AG09319 (cell line): ENCODE results near the gene NADSYN1.

Source experiments
- DNase-seq: peaks from one replicate; pipeline ENCODE4 v3.0.0-alpha.2; 2010; ENCODE audit warnings: low read depth; ENCODE audit errors: extremely low read depth
- CTCF ChIP-seq: IDR thresholded peaks from 2 replicates; pipeline ENCODE4 v1.5.1; 2011; ENCODE audit warnings: low read depth, mild to moderate bottlenecking, inconsistent platforms, low read length, moderate library complexity

NADSYN1 gene

GRCh38 chr11:71488681-71489270 is 35.8 kb downstream of the NADSYN1 start:
- no peak for TF ChIP-seq CTCF
- DNase-seq, result no peak

- DNase-seq, result no peak
- no peak for TF ChIP-seq CTCF
Observed at GRCh38 chr11:71489311-71490043, 36.5 kb downstream of the NADSYN1 start.

- no peak for DNase-seq
- no peak for TF ChIP-seq CTCF
Observed at GRCh38 chr11:71490044-71490730, 37.2 kb downstream of the NADSYN1 start.

GRCh38 chr11:71490731-71491390 is 37.9 kb downstream of the NADSYN1 start:
- no peak for TF ChIP-seq CTCF
- no peak for DNase-seq

GRCh38 chr11:71491531-71491930 is 38.5 kb downstream of the NADSYN1 start:
- no peak for TF ChIP-seq CTCF

GRCh38 chr11:71491940-71492339 is 38.9 kb downstream of the NADSYN1 start:
- no peak for TF ChIP-seq CTCF
- no peak for DNase-seq

More at GRCh38 chr11:71491531-71491930, 38.5 kb downstream of the NADSYN1 start:
- no peak for DNase-seq
